ENCODE measurements around the gene VSX2. TPM values are rescaled to one million over a fixed set of nuclear protein-coding genes. Genes with fewer than 3 reads are reported as not detected.

VSX2 gene
- total RNA-seq, 3 donors from 2014 or later (not counting 1 experiment from before 2014, with no cell fraction given), result not detected

GRCh38 chr14:74302152-74302628, 62.9 kb downstream of the VSX2 start:
- Mint-ChIP-seq H3K4me3 (peak overlapping the region; percentile 99), H3K27me3 (ENCODE audit: low read depth in 2 of 2) (no peaks in the 10 kb centered on the region), H3K27ac (peak overlapping the region; percentile 94 to 96), H3K36me3 (peaks cover 15% of the 10 kb centered on the region), H3K9me3 (no peaks in the 10 kb centered on the region), H3K4me1 (peaks cover 27 to 32% of the 10 kb centered on the region in 2 donors)
- TF ChIP-seq CTCF (IDR thresholded peaks at IDR 0.05), result peak; percentile 43
- H3K9me3 ChIP-seq (ENCODE audit: control insufficient read depth, insufficient read depth, low read length), result no peaks in the 10 kb centered on the region
- peaks cover 14% of the 10 kb centered on the region for H3K36me3 ChIP-seq (ENCODE audit: control insufficient read depth, insufficient read depth, low read length)
- H3K4me3 ChIP-seq (ENCODE audit: low read length), result peak overlapping the region; percentile 65
- no peaks in the 10 kb centered on the region for H3K27me3 ChIP-seq (ENCODE audit: control insufficient read depth, insufficient read depth, low read length)
- intact Hi-C loops (cut with micrococcal nuclease), result loop anchor here (2.0 kb wide), 1 partner anchor 191 kb away; the partner anchor contains the start of genes ISCA2 and NPC2
- H3K4me1 ChIP-seq (ENCODE audit: control insufficient read depth, insufficient read depth, low read length), result peaks cover 19% of the 10 kb centered on the region
- peak overlapping the region; percentile 67 for H3K27ac ChIP-seq (ENCODE audit: low read length)
- ATAC-seq, result peak; percentile 68 to 82 (median 75)
- 0% methylated on average over 2 of the region's 6 CpGs for WGBS (ENCODE audit: insufficient coverage)
- DNase-seq, result peak in 1 of 2 donors; percentile 75

GRCh38 chr14:74302634-74303569, 63.7 kb downstream of the VSX2 start, which contains the start of gene ABCD4:
Gene ABCD4 (minus strand): TSS chr14:74302934. CDS start chr14:74302912, 22 bp downstream.
- Mint-ChIP-seq H3K9me3 (no peaks in the 10 kb centered on the region), H3K27me3 (ENCODE audit: low read depth in 2 of 2) (no peaks in the 10 kb centered on the region), H3K36me3 (peaks cover 15% of the 10 kb centered on the region), H3K4me3 (peak within 1 kb of the TSS; percentile 99), H3K4me1 (peaks cover 27 to 32% of the 10 kb centered on the region in 2 donors), H3K27ac (peak within 1 kb of the TSS; percentile 94 to 96)
- peak within 1 kb of the TSS; percentile 65 for H3K4me3 ChIP-seq (ENCODE audit: low read length)
- H3K27me3 ChIP-seq (ENCODE audit: control insufficient read depth, insufficient read depth, low read length), result no peaks in the 10 kb centered on the region
- peaks cover 6% of the 10 kb centered on the region for H3K36me3 ChIP-seq (ENCODE audit: control insufficient read depth, insufficient read depth, low read length)
- WGBS (ENCODE audit: insufficient coverage), result 16% methylated on average over 60 of the region's 61 CpGs
- intact Hi-C loops (cut with micrococcal nuclease), result loop anchor here (2.0 kb wide), 1 partner anchor 190 kb away; the partner anchor contains the start of genes ISCA2 and NPC2
- H3K4me1 ChIP-seq (ENCODE audit: control insufficient read depth, insufficient read depth, low read length), result peaks cover 19% of the 10 kb centered on the region
- H3K9me3 ChIP-seq (ENCODE audit: control insufficient read depth, insufficient read depth, low read length), result no peaks in the 10 kb centered on the region
- DNase-seq, result peak; percentile 81 to 87
- peak; percentile 34 for TF ChIP-seq CTCF (IDR thresholded peaks at IDR 0.05)
- peak; percentile 90 to 97 (median 97) for ATAC-seq
- peak within 1 kb of the TSS; percentile 67 for H3K27ac ChIP-seq (ENCODE audit: low read length)

- Histone ChIP-seq H3K27me3 (ENCODE audit: control insufficient read depth, insufficient read depth, low read length) (no peaks in the 10 kb centered on the region), H3K27ac (ENCODE audit: low read length) (no peak overlapping the region), H3K4me1 (ENCODE audit: control insufficient read depth, insufficient read depth, low read length) (peaks cover 2% of the 10 kb centered on the region), H3K9me3 (ENCODE audit: control insufficient read depth, insufficient read depth, low read length) (no peaks in the 10 kb centered on the region), H3K36me3 (ENCODE audit: control insufficient read depth, insufficient read depth, low read length) (no peaks in the 10 kb centered on the region), H3K4me3 (ENCODE audit: low read length) (no peak overlapping the region)
- no peak for TF ChIP-seq CTCF (IDR thresholded peaks at IDR 0.05)
- DNase-seq, result no peak
- Mint-ChIP-seq H3K4me1 (no peaks in the 10 kb centered on the region), H3K27ac (no peak overlapping the region), H3K4me3 (no peak overlapping the region), H3K36me3 (no peaks in the 10 kb centered on the region), H3K27me3 (ENCODE audit: low read depth in 2 of 2) (peaks cover 0 to 4% of the 10 kb centered on the region in 2 donors), H3K9me3 (no peaks in the 10 kb centered on the region)
- 91% methylated on average over 5 of the region's 5 CpGs for WGBS (ENCODE audit: insufficient coverage)
- no peak for ATAC-seq
- intact Hi-C loops (cut with micrococcal nuclease), result no loop called here
Measured at GRCh38 chr14:74308695-74309094, 69.4 kb downstream of the VSX2 start.

Measured in natural killer cell (primary cell).